Smooth muscle cell (in vitro differentiated cells): ENCODE results near the gene AGTRAP. TPM values are rescaled to one million over a fixed set of nuclear protein-coding genes. Genes with fewer than 3 reads are reported as not detected.

Source experiments
- DNase-seq: peaks from one replicate; lab custom pipeline; 2025; ENCODE audit not compliant: unreplicated experiment; lab: John Stamatoyannopoulos, UW
- H2AFZ ChIP-seq: fragments of 200-600 bp; sonication (generic); 2 replicates; pipeline ENCODE4 v1.6.0; 2016; ENCODE audit warnings: antibody characterized with exemption, low read depth, mild to moderate bottlenecking
- H3F3A ChIP-seq: fragments of 200-600 bp; sonication (generic); 2 replicates; pipeline ENCODE4 v1.6.0; 2017; ENCODE audit warnings: antibody characterized with exemption, low read depth
- H3K27ac ChIP-seq: fragments of 200-600 bp; sonication (generic); 2 replicates; pipeline ENCODE4 v1.5.1; 2016; ENCODE audit warnings: low read depth, mild to moderate bottlenecking
- H3K27me3 ChIP-seq: fragments of 200-600 bp; sonication (generic); 2 replicates; pipeline ENCODE4 v1.6.1; 2016; ENCODE audit warnings: low read depth, mild to moderate bottlenecking
- H3K36me3 ChIP-seq: fragments of 200-600 bp; sonication (generic); 2 replicates; pipeline ENCODE4 v1.5.1; 2016; ENCODE audit warnings: low read depth
- H3K4me1 ChIP-seq: fragments of 200-600 bp; sonication (generic); 2 replicates; pipeline ENCODE4 v1.5.1; 2016; ENCODE audit warnings: low read depth
- H3K4me2 ChIP-seq: fragments of 200-600 bp; sonication (generic); 2 replicates; pipeline ENCODE4 v1.6.0; 2016; ENCODE audit warnings: mild to moderate bottlenecking
- H3K4me3 ChIP-seq: fragments of 200-600 bp; sonication (generic); 2 replicates; pipeline ENCODE4 v1.5.1; 2016; ENCODE audit warnings: mild to moderate bottlenecking
- H3K79me2 ChIP-seq: fragments of 200-600 bp; sonication (generic); 2 replicates; pipeline ENCODE4 v1.6.0; 2016; ENCODE audit warnings: low read depth, mild to moderate bottlenecking
- H3K9ac ChIP-seq: fragments of 200-600 bp; sonication (generic); 2 replicates; pipeline ENCODE4 v1.6.0; 2016; ENCODE audit warnings: low read depth
- H3K9me3 ChIP-seq: fragments of 200-600 bp; sonication (generic); replicated peaks from 2 replicates; pipeline ENCODE4 v1.5.1; 2016; ENCODE audit warnings: low read depth
- H4K20me1 ChIP-seq: fragments of 200-600 bp; sonication (generic); 2 replicates; pipeline ENCODE4 v1.6.0; 2016; ENCODE audit warnings: low read depth
- CTCF ChIP-seq: fragments of 200-600 bp; sonication (generic); IDR thresholded peaks from 2 replicates; pipeline ENCODE4 v1.5.1; 2017; ENCODE audit warnings: borderline replicate concordance, mild to moderate bottlenecking, antibody characterized with exemption; ENCODE audit not compliant: insufficient read depth, poor library complexity, severe bottlenecking
- WGBS: methylation state at CpG from one replicate; pipeline ENCODE4 v1.1.7; 2016; ENCODE audit warnings: low lambda C conversion rate; 5-methylcytosine and 5-hydroxymethylcytosine counted together
- polyA plus RNA-seq: library from polyadenylated mRNA; unstranded; fragments of >200 nt; fragmentation: Nextera tagmentation; extraction: Ambion mirVana; gene quantifications from 2 replicates; pipeline ENCODE4 v1.2.1, GENCODE V29; 2016
- total RNA-seq: library from RNA; depleted of rRNA; stranded (reverse); fragments of >200 nt; gene quantifications from 2 replicates; pipeline ENCODE4 v1.2.3, GENCODE V29; 2014

Gene AGTRAP
- total and polyA plus RNA-seq, 2 experiments from 2014 or later = 30.9 to 76.8 TPM

GRCh38 chr1:11797525-11798216 lies 61.7 kb downstream of the AGTRAP start:
- no peak for DNase-seq
- no peak overlapping the region for H3K27ac ChIP-seq
- no peak overlapping the region for H3K4me2 ChIP-seq
- H4K20me1 ChIP-seq = no peaks in the 10 kb centered on the region
- WGBS = 92% methylated on average over 6 of the region's 6 CpGs
- H3K9me3 ChIP-seq = no peaks in the 10 kb centered on the region
- no peaks in the 10 kb centered on the region for H3K27me3 ChIP-seq
- no peaks in the 10 kb centered on the region for H3K36me3 ChIP-seq
- H3F3A ChIP-seq = no peaks in the 10 kb centered on the region
- H3K79me2 ChIP-seq = no peaks in the 10 kb centered on the region
- no peak overlapping the region for H3K4me3 ChIP-seq
- H3K4me1 ChIP-seq = peaks cover 9% of the 10 kb centered on the region
- no peak for TF ChIP-seq CTCF
- H2AFZ ChIP-seq = no peak overlapping the region
- no peak overlapping the region for H3K9ac ChIP-seq

- 96% methylated on average over 5 of the region's 5 CpGs for WGBS
- no peak overlapping the region for H3K4me2 ChIP-seq
- no peaks in the 10 kb centered on the region for H3K9me3 ChIP-seq
- no peak overlapping the region for H3K27ac ChIP-seq
- peaks cover 3% of the 10 kb centered on the region for H3F3A ChIP-seq
- H3K4me1 ChIP-seq = peaks cover 15% of the 10 kb centered on the region
- no peaks in the 10 kb centered on the region for H3K36me3 ChIP-seq
- H4K20me1 ChIP-seq = no peaks in the 10 kb centered on the region
- H3K79me2 ChIP-seq = no peaks in the 10 kb centered on the region
- no peak overlapping the region for H3K4me3 ChIP-seq
- H2AFZ ChIP-seq = no peak overlapping the region
- no peaks in the 10 kb centered on the region for H3K27me3 ChIP-seq
- no peak for DNase-seq
- H3K9ac ChIP-seq = no peak overlapping the region
- TF ChIP-seq CTCF = no peak
These were observed 63.2 kb downstream of the AGTRAP start for GRCh38 chr1:11799099-11799498.

DNA sequence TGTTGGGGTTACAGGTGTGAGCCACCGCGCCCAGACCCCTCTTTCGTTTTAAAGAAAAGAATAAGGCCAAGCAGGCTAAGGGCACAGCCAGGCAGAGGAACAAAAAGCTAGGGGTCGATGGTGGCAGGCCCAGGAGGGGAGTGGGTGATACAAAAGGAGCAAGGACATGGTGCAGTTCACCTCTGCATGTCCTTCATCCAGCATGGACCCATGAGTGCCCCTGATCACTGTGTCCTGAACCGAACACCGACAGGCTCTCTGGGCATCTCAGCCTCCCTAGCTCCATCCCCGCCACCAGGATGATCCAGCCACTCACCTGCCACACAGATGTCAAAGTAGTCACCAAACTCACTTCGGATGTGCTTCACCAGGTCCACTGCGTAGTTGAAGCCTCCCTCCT lies 64.0 kb downstream of the AGTRAP start:
- H3K36me3 ChIP-seq = no peaks in the 10 kb centered on the region
- no peak overlapping the region for H3K4me3 ChIP-seq
- no peak overlapping the region for H3K4me2 ChIP-seq
- H2AFZ ChIP-seq = no peak overlapping the region
- H4K20me1 ChIP-seq = no peaks in the 10 kb centered on the region
- H3K79me2 ChIP-seq = no peaks in the 10 kb centered on the region
- no peak overlapping the region for H3K27ac ChIP-seq
- no peak overlapping the region for H3K9ac ChIP-seq
- no peak for TF ChIP-seq CTCF
- peaks cover 9% of the 10 kb centered on the region for H3F3A ChIP-seq
- no peak for DNase-seq
- no peaks in the 10 kb centered on the region for H3K9me3 ChIP-seq
- no peaks in the 10 kb centered on the region for H3K27me3 ChIP-seq
- H3K4me1 ChIP-seq = peaks cover 23% of the 10 kb centered on the region
- WGBS = 97% methylated on average over 9 of the region's 9 CpGs

DNA sequence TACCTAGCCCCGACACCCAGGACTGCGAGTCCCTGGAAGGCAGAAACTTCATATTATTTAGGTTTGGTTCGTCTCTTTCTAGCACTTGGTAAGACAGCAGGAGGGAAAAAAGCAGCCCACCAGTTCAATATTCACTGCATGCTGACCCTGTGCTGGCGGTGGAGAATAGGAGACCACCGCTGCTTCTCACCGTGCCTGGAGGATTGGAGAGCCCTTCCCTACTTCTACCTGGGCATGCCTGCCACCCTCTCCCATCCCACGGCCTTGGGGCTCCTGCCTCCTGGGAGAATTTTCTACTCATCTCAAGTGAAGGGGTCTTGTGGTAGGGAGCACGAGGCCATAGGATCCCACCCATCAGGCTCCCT lies 64.4 kb downstream of the AGTRAP start:
- WGBS = 98% methylated on average over 8 of the region's 8 CpGs
- H3K27ac ChIP-seq = no peak overlapping the region
- H3K36me3 ChIP-seq = no peaks in the 10 kb centered on the region
- no peak overlapping the region for H3K9ac ChIP-seq
- H3K9me3 ChIP-seq = no peaks in the 10 kb centered on the region
- no peaks in the 10 kb centered on the region for H4K20me1 ChIP-seq
- no peaks in the 10 kb centered on the region for H3K79me2 ChIP-seq
- no peak for TF ChIP-seq CTCF
- H3K4me3 ChIP-seq = no peak overlapping the region
- H2AFZ ChIP-seq = no peak overlapping the region
- DNase-seq = no peak
- no peak overlapping the region for H3K4me2 ChIP-seq
- H3F3A ChIP-seq = peaks cover 13% of the 10 kb centered on the region
- no peaks in the 10 kb centered on the region for H3K27me3 ChIP-seq
- H3K4me1 ChIP-seq = peaks cover 26% of the 10 kb centered on the region
